HL-60 (cell line): ENCODE results near the gene PTPN3.

ENCODE experiments used
- DNase-seq, 2 experiments: peaks; one replicate each; pipeline ENCODE4 v3.0.0-alpha.2; 2010 to 2020; ENCODE audit warnings: low read depth in 1 of 2, low spot score in 1 of 2
- H3K27ac ChIP-seq: fragments of 250-450 bp; sonication (Bioruptor Pico); replicated peaks from 2 replicates; pipeline ENCODE4 v1.5.1; 2020; ENCODE audit warnings: mild to moderate bottlenecking, moderate library complexity
- H3K27me3 ChIP-seq: fragments of 250-450 bp; sonication (Bioruptor Pico); 2 replicates; pipeline ENCODE4 v1.5.1; 2021; ENCODE audit warnings: mild to moderate bottlenecking, moderate library complexity; ENCODE audit not compliant: insufficient read depth, poor library complexity, severe bottlenecking
- H3K4me3 ChIP-seq: replicated peaks from 2 replicates; pipeline ENCODE4 v1.5.1; 2011; ENCODE audit warnings: mild to moderate bottlenecking, control low read depth, low read length; ENCODE audit not compliant: insufficient read depth
- CTCF ChIP-seq: IDR thresholded peaks from one replicate; pipeline ENCODE4 v1.5.1; 2011; ENCODE audit warnings: low read length, control low read depth, inconsistent platforms; ENCODE audit not compliant: insufficient read depth
- GABPA ChIP-seq: IDR thresholded peaks from 2 replicates; pipeline ENCODE4 v1.6.1; 2012; ENCODE audit warnings: low read depth
- POLR2AphosphoS5 ChIP-seq: IDR thresholded peaks from 2 replicates; pipeline ENCODE4 v1.6.1; 2012; ENCODE audit warnings: low read depth
- REST ChIP-seq: IDR thresholded peaks from 2 replicates; pipeline ENCODE4 v1.6.1; 2012; ENCODE audit warnings: low read depth; ENCODE audit not compliant: insufficient replicate concordance
- SPI1 ChIP-seq: IDR thresholded peaks from 2 replicates; pipeline ENCODE4 v1.6.1; 2012; ENCODE audit warnings: low read depth, mild to moderate bottlenecking, borderline replicate concordance

The PTPN3 gene

GRCh38 chr9:109414125-109414785 lies 83.9 kb downstream of the PTPN3 start:
- TF ChIP-seq CTCF (no peak), GABPA (no peak), REST (no peak), POLR2AphosphoS5 (no peak), SPI1 (no peak)
- Histone ChIP-seq H3K27me3 (no peaks in the 10 kb centered on the region), H3K27ac (no peak overlapping the region), H3K4me3 (no peak overlapping the region)
- DNase-seq = no peak

GRCh38 chr9:109411798-109412352 lies 86.2 kb downstream of the PTPN3 start:
- Histone ChIP-seq H3K4me3 (no peak overlapping the region), H3K27ac (no peak overlapping the region), H3K27me3 (no peaks in the 10 kb centered on the region)
- peak; percentile 23 to 34 for DNase-seq
- peak; percentile 92 for TF ChIP-seq CTCF
- no peak for TF ChIP-seq GABPA

- DNase-seq = peak in 1 of 2 experiments; percentile 26
- no peak overlapping the region for H3K27ac ChIP-seq
- H3K27me3 ChIP-seq = no peaks in the 10 kb centered on the region
- H3K4me3 ChIP-seq = no peak overlapping the region
- peak; percentile 3; the same call in 1 of the 2 replicates for TF ChIP-seq SPI1
- TF ChIP-seq REST = peak; percentile 88
- no peak for TF ChIP-seq CTCF
Measured at GRCh38 chr9:109411069-109411761, 86.9 kb downstream of the PTPN3 start.
